ENCODE results near the gene SORT1. TPM values are rescaled to one million over a fixed set of nuclear protein-coding genes. Genes with fewer than 3 reads are reported as not detected.
A peak's percentile ranks its signal among the peaks of the same experiment; 100 is the strongest.

SORT1 gene
- total and polyA plus RNA-seq, 2 of the 13 experiments (the other 11 are each of a cell fraction or from before 2014, with no cell fraction given): 32.4 to 93.0 TPM

- peak; percentile 9; the same call in 1 of the 2 replicates for TF ChIP-seq CREB3 (CRISPR knock-in tag; IDR thresholded peaks at IDR 0.05)
- TF ChIP-seq ZNF580 (CRISPR knock-in tag; IDR thresholded peaks at IDR 0.05; ENCODE audit: borderline replicate concordance, low read depth): 0 out of 2 replicates have a peak, but pooled peaks have one; percentile 46
- TF ChIP-seq MEIS2 (CRISPR knock-in tag; IDR thresholded peaks at IDR 0.05): peak; percentile 11; the same call in 1 of the 2 replicates
- peak; percentile 93 for TF ChIP-seq MYC (CRISPR knock-in tag; IDR thresholded peaks at IDR 0.05; ENCODE audit: borderline replicate concordance)
- peak; percentile 33 for TF ChIP-seq ZNF781 (CRISPR knock-in tag; IDR thresholded peaks at IDR 0.05; ENCODE audit: borderline replicate concordance, not compliant biosample characterization)
- TF ChIP-seq ZBED4 (CRISPR knock-in tag; IDR thresholded peaks at IDR 0.05; ENCODE audit: borderline replicate concordance): no peak
- peak; percentile 56; the same call in 1 of the 2 replicates for TF ChIP-seq TGIF2 (CRISPR knock-in tag; IDR thresholded peaks at IDR 0.05)
- peak; percentile 81 for TF ChIP-seq KMT2B (CRISPR knock-in tag; IDR thresholded peaks at IDR 0.05)
- peak; percentile 57 for TF ChIP-seq ZNF792 (CRISPR knock-in tag; IDR thresholded peaks at IDR 0.05)
- TF ChIP-seq ZNF350 (CRISPR knock-in tag; IDR thresholded peaks at IDR 0.05; ENCODE audit: borderline replicate concordance, low read depth): peak; percentile 65; the same call in 1 of the 2 replicates
- TF ChIP-seq ATF3 (CRISPR knock-in tag; IDR thresholded peaks at IDR 0.05): peak; percentile 37; the same call in 1 of the 2 replicates
- TF ChIP-seq XBP1 (CRISPR knock-in tag; IDR thresholded peaks at IDR 0.05): no peak
- peak; percentile 26; the same call in 1 of the 2 replicates for TF ChIP-seq ARID5B (CRISPR knock-in tag; IDR thresholded peaks at IDR 0.05)
- TF ChIP-seq MXD3 (CRISPR knock-in tag; IDR thresholded peaks at IDR 0.05): peak; percentile 66
- peak; percentile 89 for TF ChIP-seq YEATS2 (CRISPR knock-in tag; IDR thresholded peaks at IDR 0.05; ENCODE audit: borderline replicate concordance)
- peak; percentile 74; the same call in 1 of the 2 replicates for TF ChIP-seq CAMTA2 (CRISPR knock-in tag; IDR thresholded peaks at IDR 0.05; ENCODE audit: borderline replicate concordance)
- TF ChIP-seq SNAPC5 (CRISPR knock-in tag; IDR thresholded peaks at IDR 0.05; ENCODE audit: borderline replicate concordance): no peak
- peak; percentile 85 for TF ChIP-seq RFX5 (IDR thresholded peaks at IDR 0.05; ENCODE audit: low read depth, low read length)
Measured at GRCh38 chr1:109426281-109427170, 28.8 kb upstream of the SORT1 start, which contains the start of gene PSMA5 (continued).
